ENCODE measurements around the gene PDZK1IP1.
"Not testable (repeated sequence)": the region's sequence is repeated elsewhere in the genome, so short reads cannot be mapped to it uniquely, and the experiment has no call there.

The PDZK1IP1 gene

GRCh38 chr1:47223921-47224675 lies 34.3 kb upstream of the PDZK1IP1 start:
- DNase-seq (ENCODE audit: low read depth), result no peak

DNA sequence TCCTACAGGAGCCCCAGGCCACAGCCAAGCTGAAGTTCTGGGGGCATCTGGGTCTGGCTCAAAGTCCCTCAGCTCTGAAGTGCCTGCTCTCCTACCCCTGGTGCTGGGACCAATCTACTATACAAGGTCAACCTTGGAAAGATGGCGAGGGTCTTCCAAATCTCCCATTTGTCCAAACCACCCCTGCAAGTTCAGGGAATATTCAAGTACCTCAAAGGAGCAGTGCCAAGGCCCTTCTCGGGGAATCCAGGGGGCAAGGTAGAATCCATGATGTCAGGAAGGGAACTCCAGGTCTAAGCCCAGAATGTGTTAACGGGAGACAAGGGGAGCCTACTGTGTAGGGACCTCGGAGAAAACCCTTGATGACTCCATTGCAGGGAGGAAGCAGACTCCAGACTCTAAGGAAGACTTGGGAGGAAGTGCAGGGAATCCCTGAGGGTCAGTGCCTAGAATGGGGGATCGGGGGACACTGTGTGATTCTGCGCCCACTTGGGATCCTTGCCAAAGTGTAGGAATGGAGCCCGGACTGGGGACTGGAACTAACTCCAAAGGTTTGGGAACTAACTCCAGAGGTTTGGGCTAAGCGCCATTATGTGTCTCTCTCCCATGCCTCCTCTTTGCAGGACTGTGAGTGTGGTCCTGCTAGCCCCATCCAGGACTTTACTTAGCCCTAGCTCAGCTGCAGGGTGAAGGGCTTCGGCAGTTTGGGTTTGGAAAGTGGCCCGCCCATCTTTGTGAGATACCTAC lies 33.5 kb upstream of the PDZK1IP1 start:
- DNase-seq (ENCODE audit: low read depth), result no peak

- no peak for DNase-seq (ENCODE audit: low read depth)
These were observed 32.6 kb upstream of the PDZK1IP1 start for GRCh38 chr1:47222476-47222875.

DNA sequence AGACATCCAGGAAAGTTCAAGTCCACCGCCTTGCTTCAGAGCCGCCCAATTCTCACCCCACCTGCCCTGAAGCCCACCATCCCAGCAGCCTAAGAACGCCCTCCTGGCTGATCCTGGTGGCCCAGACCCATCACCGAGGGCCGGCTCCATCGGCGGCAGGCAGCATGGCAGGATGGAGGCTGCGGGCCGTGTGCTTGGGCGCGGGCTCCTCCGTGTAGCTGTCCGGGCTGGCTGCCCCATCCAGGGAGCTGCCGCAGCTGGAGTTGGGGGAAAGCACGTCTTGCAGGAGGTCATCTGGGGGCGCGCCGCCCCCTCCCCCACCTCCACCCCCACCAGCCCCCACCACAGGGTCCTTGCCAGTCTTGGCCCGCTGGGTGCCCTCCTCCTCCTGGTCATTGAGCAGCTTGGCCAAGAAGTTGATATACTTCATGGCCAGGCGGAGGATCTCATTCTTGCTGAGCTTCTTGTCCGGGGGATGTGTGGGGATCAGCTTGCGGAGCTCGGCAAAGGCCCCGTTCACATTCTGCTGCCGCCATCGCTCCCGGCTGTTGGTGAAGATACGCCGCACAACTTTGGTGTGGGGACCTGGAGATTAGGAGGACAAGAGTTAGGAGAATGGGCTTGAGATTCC lies 29.9 kb upstream of the PDZK1IP1 start:
- DNase-seq (ENCODE audit: low read depth), result no peak

DNA sequence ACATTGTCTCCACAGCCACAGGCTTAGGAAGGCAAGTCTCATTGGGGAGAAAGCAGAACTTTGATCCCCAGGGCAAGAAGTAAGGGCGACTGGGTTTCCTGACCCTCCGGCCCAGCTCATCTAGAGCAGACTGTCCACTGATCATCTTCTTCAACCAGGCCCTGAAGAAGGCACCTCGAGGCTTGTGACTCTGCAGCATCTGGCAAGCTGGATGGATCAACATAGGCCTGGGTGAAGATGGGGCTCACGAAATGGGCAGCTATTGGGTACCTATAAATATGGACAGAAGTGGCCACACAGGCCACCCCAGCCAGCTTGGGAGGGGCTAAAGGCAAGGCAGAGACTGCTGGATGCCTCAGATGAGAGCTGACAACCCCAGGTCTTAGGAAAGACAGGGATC lies 29.2 kb upstream of the PDZK1IP1 start:
- no peak for DNase-seq (ENCODE audit: low read depth)

DNA sequence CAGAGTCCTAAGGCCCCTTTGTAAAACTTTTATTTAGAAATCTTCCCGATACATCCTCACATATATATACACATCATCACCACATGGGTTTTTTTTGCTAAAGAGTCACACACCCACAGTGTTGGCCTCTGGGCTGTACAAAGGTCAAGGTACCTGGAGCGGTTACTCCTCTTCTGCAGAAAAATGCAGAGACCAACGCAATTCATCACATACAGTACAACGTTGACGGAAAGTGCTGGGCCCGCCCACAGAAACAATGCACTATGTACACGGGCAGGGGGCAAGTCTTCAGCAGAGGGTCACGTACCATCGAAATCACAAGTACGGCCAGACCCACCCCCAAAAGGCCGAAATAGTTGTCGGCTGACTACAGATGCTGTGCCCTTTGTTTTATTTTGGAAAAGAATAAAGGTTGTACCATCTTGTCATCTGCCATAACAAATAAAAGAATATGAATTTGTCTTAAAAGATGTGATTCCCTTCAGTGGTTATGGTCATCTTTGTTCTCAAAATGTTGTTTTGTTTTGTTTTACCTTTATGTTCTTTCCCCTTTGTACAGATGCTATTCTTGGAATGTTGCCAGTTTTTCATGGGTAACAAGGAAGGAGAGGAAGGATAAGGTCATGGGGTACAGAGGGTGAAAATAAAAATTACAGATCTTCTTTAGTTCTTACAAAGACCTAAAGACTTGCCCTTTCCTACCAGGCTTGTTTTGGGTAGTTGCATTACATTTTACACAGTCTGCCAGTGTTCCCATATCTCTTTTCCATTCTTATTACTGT lies 26.6 kb upstream of the PDZK1IP1 start:
- no peak for DNase-seq (ENCODE audit: low read depth)

GRCh38 chr1:47215713-47216112 lies 25.9 kb upstream of the PDZK1IP1 start:
- DNase-seq (ENCODE audit: low read depth), result no peak

DNA sequence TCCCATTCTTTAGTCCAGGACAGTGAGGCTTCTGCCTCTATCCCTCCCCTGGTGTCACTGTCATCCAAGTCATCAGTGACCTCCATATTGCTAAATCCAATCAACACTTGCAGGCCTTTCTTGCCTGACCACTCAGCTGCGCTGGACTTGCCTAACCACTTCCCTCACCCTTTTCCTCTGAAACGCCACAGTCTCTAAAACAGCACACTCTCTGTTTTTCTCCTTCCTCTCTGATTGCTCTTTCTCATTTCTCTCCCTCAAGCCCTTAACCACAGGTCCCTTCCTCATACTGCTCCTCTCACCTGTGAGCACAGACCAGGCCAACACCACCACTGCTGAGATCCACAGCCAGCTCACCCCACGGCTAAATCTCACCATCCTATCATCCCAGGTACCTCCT lies 24.7 kb upstream of the PDZK1IP1 start:
- no peak for DNase-seq (ENCODE audit: low read depth)

- DNase-seq (ENCODE audit: low read depth), result no peak
These were observed 23.6 kb upstream of the PDZK1IP1 start for GRCh38 chr1:47213230-47213963.

- DNase-seq (ENCODE audit: low read depth), result no peak
These were observed 22.9 kb upstream of the PDZK1IP1 start for GRCh38 chr1:47212636-47213229.

GRCh38 chr1:47211796-47212269 lies 22.0 kb upstream of the PDZK1IP1 start:
- DNase-seq (ENCODE audit: low read depth), result no peak

DNA sequence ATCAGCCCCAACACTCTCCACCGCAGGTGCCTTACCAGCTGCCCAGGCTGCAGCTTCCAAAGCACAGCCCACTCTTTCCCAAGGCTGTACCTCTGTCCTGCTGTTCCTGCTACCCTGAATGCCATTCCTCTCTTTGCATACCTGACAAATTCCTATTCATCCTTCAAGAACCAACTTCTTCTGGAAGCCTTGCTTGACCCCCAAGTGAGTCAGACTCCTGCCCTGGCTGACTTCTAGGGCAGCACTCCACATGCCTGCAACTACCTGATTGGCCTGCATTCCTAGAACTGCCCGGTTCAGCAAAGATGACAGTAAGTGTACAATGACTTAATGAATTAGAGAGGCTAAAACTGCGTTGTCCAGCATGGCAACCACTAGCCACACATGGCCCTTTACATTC lies 20.8 kb upstream of the PDZK1IP1 start:
- no peak for DNase-seq (ENCODE audit: low read depth)

GRCh38 chr1:47209725-47210325 lies 20.0 kb upstream of the PDZK1IP1 start:
- no peak for DNase-seq (ENCODE audit: low read depth)

GRCh38 chr1:47209091-47209490 lies 19.3 kb upstream of the PDZK1IP1 start:
- DNase-seq (ENCODE audit: low read depth), result no peak

DNA sequence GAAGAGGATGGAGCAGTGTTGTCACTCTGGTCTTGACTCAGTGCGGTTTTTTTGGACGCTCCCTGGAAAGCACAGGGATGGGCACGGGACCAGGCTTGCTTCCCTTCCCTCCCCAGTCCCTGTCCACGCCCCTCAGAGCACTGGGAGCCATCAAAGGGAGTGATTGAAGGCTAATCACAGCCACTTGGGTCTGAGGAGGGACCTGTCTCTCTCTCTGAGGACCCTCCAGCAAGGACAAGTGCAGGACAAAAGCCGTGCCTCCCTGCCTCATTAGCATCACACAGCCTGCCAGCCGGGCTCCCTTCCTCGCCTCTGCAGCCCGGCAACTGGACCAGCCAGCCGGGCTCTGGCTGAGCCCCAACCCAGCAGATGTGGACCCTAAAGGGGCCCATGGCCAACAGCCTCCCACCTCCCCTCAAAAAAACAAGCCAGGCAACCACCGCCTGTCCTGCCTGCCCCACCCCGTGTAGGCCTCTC lies 18.6 kb upstream of the PDZK1IP1 start:
- no peak for DNase-seq (ENCODE audit: low read depth)

DNA sequence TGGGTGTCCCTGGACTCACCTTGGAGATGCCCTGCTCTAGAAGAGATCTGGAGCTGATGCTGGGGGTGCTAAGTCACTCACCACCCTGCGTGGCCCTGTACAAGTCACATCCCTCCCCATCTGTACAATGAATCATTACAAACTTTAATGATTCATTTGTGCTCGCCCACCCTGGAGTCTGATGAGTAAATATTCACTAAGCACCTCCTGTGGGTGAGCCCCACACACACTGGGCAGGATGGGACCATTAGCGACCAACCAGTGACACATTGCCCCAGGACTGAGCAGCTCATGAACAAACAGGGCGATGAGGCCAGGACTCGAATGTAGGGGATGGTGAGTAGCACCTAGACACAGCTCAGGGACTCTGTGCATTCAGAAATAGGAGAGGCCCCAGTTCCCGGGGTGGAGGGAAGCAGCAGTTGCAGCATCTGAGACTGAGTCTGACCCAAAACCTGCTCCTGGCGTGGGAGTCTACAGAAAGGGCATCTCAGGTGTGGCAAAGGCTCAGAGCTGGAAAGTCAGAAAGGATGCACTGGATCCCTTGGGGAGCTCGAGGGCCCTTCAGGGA lies 18.1 kb upstream of the PDZK1IP1 start:
- no peak for DNase-seq (ENCODE audit: low read depth)

- DNase-seq (ENCODE audit: low read depth), result no peak
These were observed 16.1 kb upstream of the PDZK1IP1 start for GRCh38 chr1:47205918-47206317.

GRCh38 chr1:47203504-47203903 lies 13.7 kb upstream of the PDZK1IP1 start:
- not testable (repeated sequence) for DNase-seq (ENCODE audit: low read depth)

DNA sequence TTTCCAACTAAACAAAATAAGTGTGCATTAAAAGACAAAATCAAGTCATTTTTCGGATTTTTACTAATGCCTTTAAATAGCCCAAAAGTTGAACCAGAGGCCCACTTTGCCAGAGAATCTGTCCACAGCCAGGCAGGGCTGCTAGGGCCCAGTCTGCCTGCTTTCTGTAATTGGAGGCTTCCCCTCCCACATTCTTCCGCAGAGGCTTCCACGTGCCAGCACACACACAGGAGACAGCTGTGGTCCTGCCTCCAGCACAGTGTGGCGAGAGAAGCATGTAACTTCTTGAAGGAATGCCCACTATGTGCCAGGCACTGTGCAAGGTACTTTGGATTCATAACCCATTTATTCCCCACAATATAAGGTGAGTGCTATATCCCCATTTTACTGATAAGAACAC lies 11.3 kb upstream of the PDZK1IP1 start:
- DNase-seq (ENCODE audit: low read depth), result no peak

- DNase-seq (ENCODE audit: low read depth), result no peak
These were observed 8.4 kb upstream of the PDZK1IP1 start for GRCh38 chr1:47198214-47198613.
